Fibroblast of peridontal ligament (primary cell): Measurements from ENCODE around the gene PROC.

ENCODE experiments used
- DNase-seq: peaks from one replicate; pipeline ENCODE4 v3.0.0-alpha.2; 2010; ENCODE audit errors: extremely low read depth

PROC gene

DNA sequence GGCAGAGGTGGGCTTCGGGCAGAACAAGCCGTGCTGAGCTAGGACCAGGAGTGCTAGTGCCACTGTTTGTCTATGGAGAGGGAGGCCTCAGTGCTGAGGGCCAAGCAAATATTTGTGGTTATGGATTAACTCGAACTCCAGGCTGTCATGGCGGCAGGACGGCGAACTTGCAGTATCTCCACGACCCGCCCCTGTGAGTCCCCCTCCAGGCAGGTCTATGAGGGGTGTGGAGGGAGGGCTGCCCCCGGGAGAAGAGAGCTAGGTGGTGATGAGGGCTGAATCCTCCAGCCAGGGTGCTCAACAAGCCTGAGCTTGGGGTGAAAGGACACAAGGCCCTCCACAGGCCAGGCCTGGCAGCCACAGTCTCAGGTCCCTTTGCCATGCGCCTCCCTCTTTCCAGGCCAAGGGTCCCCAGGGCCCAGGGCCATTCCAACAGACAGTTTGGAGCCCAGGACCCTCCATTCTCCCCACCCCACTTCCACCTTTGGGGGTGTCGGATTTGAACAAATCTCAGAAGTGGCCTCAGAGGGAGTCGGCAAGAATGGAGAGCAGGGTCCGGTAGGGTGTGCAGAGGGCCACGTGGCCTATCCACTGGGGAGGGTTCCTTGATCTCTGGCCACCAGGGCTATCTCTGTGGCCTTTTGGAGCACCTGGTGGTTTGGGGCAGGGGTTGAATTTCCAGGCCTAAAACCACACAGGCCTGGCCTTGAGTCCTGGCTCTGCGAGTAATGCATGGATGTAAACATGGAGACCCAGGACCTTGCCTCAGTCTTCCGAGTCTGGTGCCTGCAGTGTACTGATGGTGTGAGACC, at the start of gene PROC:
TSS of gene PROC (plus strand) at position 128 of the 812 bp plus-strand sequence. CDS start 1,516 bp downstream, outside the sequence.
- no peak for DNase-seq

DNA sequence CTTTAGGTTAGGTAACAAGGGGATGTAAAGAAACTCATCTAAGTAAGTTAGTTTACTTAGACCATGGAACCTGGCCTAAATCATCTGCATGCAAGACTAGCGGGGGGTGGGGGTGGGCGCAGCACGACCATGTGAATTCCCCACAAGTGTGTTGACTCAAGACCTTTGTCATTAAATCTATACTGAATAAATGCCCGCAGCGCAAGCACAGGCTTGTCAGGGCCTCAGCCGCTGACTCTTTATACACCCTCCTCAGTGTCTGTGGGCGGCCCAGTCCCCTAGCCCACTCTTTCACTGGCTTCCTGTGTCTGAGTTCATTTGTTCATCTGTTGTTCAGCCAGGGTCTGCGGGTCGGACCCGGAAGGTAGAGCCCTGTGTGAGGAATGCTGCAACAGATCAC, 48.2 kb upstream of the PROC start:
- no peak for DNase-seq

DNA sequence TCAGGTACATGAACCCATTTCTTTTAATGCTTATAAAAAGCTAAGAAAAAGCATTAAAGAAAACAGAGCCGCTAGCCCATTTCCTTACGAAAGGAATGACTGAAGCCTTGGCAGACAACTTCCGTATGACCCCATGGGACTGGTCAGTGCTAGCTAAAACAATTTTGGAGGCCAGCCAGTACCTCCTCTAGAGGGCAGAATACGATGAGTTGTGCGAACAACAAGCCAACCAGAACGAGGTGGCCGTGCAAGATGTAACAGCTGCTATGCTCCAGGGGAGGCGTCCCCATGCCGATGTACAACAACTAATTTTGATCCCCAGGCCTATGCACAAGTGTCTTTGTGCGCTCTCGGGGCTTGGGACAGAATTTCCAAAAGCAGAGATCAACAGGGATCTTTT, 47.2 kb upstream of the PROC start:
- DNase-seq, result no peak

DNA sequence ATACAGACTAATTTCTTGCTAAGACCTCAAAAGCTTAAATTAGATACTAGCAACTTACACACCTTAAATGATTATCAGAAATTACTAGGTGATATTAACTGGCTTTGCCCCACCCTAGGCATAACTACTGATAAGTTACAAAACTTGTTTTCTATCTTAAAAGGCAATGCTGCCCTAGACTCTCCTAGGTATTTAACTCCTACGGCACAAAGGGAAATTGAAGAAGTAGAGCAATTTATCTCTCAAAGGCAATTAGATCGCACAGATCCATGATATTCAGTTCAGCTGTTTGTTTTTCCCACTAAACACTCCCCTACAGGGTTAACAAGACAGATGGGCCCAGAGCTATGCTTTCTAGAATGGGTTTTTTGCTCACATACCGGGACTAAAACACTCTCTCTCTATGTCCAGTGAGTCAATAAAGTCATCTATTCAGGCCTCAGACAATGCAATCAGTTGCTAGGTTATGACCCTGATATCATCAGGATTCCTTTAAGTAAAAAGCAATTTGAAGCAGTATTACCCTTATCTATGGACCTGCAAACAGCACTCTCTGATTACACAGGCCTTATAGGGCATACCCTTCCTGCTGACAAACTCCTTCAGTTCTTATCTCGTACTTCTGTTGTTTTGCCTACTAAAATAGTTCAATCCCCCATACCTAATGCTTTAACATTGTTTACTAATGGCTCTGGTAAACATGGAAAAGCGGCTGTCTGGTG, 44.7 kb upstream of the PROC start:
- DNase-seq, result no peak

DNA sequence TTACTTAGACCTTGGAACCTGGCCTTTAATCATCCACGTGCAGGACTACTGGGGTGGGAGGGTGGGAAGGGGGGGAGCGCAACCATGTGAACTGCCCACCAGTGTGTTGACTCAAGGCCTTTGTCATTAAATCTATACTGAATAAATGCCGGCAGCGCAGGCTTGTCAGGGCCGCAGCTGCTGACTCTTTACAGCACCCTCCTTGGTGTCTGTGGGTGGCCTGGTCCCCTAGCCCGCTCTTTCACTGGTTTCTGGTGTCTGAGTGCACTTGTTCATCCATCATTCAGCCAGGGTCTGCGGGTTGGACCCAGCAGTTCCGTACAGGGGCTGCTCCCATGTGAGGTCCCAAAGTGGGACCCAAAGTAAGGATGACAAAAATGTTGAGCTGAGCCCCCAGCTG, 42.0 kb upstream of the PROC start:
- DNase-seq, result no peak

DNA sequence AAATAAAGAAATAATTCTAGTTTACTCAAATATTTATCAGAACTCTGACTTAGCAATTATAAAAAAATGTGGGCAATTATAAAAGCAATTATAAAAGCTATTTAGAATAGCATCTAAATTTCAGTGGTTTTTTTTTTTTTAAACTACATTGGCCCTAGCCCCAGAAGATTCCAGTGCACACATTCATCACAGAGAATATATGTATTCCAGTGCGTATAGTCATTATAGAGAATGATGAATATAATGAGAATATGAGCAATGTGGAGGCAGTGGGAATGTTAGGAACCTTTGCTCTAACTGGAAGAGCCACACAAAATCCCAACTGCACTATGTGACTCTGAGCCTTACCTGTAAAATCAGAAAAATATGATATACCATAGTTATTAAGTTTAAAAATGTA, 41.0 kb upstream of the PROC start:
- no peak for DNase-seq

DNA sequence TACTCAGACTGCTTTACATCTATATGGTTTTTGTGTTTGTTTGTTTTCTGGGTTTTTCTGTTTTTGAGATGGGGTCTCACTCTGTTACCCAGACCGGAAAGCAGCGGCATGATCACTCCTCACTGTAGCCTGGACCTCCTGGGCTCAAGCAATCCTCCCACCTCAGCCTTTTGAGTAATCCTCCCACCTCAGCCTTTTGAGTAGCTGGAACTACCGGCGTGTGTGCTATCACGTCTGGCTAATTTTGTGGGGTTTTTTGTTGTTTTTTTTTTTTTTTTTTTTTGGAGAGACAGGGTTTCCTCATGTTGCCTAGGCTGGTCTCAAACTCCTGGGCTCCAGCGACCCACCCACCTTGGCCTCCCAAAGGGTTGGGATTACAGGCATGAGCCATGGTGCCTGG, 39.5 kb upstream of the PROC start:
- DNase-seq, result no peak

DNA sequence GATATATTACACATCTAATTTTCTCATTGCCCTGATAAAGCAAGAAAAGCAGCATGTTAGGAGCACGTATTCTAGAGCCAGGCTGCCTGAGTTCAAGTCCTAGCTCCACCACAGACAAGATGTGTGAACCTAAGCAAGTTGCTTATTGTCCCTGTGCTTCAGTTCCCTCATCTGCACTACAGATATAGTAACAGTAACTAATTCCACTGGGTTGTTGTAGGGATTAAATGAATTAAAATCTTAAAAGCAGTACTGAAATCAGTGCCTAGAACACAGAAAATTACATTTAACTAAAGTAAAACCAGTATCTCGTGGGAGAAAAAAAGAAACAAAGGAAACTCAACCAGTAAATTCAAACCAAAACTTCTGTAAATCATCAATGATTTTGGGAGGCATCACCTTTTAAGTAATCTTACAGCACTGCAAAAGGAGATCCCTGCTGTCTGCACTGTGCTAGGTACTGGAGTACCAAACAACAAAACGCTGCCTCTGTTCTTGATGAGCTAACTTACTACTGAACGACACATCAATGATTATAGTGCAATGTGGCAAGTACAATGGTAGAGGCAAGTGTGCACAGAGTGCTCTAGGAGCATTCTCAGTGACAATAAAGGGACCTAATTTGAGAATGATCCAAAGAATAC, 38.4 kb upstream of the PROC start:
- DNase-seq, result no peak

DNA sequence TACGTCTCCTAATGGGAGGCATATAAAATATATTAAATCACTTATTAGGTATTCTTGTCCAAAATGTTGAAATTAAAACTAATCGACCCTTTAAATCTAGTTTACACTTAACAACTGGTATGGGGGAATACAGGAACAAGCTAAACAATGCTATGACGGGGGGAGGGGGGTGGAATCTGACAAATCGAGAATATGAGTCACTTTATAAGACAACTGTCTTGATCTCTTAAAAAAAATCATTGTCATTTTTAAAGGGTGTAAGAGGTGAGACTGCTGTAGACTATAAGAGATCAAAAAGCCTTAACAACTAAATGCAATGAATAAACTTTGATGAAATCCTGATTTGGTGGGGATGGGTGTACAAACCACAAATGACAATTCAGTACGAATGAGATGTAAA, 36.5 kb upstream of the PROC start:
- DNase-seq, result no peak

DNA sequence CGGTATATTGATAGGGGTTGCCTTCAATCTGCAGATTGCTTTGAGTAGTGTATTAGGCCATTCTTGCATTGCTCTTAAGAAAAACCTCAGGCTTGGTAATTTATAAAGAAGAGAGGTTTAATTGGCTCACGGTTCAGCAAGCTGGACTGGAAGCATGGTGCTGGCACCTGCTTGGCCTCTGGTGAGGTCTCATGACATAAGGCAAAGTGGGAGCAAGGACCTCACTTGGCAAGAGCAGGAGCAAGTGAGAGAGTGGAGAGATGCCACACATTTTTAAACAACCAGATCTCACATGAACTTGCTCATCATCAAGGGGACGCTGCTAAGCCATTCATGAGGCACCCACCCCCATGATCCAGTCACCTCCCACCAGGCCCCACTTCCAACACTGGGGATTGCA, 35.4 kb upstream of the PROC start:
- no peak for DNase-seq

DNA sequence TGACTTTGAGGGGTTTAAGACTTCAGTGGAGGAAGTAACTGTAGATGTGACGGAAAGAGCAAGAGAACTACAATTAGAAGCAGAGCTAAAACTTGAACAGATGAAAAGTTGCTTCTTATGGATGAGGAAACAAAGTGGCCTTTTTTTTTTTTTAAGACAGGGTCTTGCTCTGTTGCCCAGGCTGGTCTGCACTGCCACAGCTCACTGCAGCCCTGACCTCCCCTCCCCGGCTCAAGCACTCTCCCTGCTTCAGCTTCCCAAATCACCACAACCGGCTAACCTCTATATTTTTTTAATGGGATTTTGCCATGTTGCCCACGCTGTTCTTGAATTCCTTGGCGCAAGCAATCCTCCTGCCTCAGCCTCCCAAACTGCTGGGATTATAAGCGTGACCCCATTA, 33.7 kb upstream of the PROC start:
- DNase-seq, result no peak

DNA sequence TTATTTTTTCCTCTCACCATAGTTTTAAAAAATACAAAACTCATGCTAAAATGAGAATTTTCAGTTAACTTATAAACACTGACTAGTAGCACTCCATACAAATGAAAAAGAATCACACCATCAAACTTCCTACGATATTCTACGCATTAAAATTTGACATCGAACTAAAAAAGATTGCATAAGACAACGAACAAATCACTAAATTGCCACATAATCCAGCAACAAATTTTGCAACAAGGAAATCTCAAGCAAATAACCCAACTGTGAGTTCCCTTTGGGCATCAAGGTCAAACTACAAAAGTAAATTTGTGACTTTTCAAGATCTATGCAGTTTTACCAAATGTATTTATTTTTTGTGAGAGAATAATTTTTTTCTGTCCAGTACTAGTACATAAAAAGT, 32.0 kb upstream of the PROC start:
- peak; percentile 48 for DNase-seq

DNA sequence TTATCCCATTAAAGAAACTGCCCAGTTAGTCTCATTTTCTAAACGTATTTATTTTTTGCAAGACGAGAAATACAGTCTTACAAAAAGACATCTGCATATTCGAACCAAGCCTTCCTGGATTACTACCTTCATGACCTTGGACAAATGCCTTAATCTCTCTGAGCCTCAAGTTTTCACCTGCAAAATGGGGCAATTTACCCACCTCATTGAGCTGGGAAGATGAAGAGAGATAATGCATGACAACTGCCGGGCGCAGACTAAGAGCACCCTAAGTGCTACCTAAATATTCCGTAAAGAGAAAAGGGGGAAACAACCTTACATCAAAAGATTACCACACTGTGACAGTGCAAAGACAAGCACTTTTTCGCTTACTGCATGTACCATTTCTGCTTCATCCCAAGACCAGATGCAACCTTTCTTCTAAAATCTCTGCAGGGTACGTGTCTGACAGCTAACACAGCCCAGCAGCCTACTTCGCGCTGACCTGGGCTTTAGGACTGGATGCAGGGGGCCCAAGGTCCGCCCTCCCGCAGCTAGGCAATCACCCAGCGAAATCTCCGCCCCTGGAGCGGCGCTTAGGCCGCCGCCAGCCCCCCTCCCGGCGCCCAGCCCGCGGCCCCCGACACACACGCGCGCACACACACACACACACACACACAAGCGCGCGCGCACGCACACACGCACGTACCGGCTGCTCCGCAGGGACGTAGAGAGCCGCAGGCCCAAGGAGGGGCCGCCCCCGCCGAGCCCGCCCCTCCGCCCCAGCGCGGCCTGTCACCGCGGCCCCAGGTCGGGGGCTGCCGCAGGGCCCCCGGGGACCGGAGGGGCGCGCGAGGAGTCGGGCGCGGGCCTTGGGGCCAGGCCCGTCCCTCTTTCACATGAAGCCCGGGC, 31.2 kb upstream of the PROC start:
- DNase-seq, result peak; percentile 80

DNA sequence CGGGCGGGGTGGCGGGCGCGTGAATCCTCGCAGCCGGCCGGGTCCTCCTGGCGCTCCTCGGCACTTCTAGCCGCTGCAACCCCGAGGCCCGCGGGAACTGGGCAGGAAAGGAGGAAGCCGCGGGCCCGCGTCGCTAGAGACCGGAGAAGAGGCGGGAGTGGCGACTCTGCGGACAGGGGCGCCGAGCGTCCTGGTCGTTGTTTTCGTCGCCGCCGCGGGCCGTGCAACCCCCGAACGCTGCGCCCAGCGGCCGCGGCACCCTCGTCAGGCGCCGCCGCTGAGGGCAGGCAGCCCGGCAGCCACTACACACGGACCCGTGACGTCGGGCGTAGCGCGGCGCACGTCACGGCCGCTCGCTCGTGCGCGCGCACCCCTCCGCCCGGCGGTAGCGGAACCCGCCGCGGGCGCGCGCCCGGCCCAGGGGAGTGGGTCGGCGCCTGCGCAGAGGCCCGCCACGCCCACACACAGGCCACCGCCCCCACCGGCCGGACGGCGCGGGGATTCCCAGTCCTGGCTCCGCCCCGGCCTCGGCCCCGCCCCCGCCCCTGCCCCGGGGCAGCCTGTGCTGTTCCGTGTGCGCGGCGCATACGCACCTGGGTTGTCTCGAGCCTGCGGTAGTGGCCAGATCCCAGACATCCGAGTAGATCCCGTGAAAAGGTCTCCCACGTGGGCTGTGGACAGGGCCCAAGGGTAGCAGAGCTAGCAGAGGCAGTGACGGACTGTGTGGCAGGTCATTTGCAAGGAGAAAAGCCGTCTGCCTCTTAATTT, 30.4 kb upstream of the PROC start, which contains the start of gene MAP3K2:
TSS of gene MAP3K2 (minus strand) at position 321 of the 768 bp plus-strand sequence. CDS start 44,846 bp downstream, outside the sequence.
- peak; percentile 82 for DNase-seq

DNA sequence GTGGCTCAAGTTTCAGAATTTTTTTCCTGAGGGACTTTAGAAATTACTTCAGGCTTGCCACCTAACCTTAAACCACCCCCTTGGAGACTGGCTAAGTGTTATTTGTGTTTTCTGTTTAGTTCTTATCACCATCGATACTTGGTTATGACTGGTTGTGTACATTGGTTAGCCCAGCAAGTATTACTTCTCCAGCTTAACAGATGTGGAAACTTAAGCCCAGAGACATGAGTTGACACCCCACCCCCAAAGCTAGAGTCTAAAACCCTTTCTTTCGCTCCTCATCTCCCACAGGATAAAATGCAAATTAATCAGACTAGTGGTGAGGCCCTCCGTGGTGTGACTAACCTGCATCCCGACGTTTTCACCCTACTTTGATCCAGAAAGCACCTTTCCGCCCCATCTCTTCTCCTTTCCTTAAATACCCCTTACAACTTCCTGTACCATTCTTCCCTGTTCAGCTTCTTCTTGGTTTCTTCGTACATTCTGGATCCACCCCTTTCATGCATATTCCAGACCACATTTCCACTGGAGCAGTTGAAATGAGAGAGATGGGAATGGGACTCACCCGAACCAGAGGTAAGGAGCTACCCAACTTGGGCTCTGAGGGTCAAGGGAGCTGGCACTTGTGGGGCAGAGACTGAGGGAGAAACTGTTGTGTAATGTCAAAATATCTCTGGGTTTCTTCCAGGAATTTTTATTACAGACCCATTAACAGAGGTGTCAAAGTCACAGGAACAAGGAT, 29.6 kb upstream of the PROC start:
- peak; percentile 66 for DNase-seq

DNA sequence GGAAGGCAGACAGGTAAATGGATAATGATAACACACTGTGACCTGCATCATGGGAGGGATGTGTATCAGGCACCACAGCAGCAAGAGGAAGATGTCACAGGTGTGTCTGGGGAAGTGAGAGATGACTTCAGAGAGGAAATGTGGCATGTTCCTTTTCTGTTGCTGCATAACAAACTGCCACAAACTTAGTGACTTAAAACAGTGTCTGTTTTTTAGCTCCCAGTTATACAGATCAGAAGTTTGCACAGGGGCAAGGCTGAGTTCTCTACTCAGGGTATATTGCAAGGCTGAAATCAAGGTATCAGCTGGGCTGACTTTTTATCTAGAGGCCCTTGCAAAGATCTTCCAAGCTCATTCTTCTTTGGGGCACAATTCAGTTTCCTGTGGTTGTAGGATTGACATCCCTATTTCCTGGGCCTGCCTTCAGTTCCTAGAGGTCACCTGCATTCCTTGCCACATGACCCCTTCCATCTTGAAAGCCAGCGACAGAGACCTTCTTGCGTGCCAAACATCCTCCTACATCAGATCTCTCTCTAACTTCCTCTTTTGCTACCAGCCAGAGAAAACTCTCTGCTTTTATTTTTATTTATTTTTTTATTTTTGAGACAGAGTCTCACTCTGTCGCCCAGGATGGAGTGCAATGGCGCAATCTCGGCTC, 28.3 kb upstream of the PROC start:
- no peak for DNase-seq

DNA sequence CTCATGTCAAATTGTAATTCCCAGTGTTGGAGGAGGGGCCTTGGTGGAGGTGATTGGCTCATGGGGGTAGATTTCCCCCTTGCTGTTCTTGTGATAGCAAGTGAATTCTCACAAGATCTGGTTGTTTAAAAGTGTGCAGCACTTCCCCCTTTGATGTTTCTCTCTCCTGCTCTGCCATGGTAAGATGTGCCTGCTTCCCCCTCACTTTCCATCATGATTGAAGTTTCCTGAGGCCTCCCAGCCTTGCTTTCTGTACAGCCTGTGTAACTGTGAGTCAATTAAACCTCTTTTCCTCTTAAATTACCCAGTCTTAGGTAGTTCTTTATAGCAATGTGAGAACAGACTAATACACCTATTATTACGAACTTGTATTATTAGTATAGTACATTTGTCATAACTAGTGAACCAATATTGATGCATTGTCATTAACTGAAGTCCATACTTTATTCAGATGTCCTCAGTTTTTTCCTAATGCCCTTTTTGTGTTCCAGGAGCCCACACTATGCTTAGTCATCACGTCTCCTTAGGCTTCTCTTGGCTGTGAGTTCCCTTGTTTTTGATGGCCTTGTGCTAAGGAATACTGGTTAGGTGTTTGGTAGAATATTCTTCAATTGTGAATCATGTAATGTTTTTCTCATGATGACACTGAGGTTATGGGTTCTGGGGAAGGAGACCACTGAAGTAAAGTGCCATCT, 25.9 kb upstream of the PROC start:
- no peak for DNase-seq

DNA sequence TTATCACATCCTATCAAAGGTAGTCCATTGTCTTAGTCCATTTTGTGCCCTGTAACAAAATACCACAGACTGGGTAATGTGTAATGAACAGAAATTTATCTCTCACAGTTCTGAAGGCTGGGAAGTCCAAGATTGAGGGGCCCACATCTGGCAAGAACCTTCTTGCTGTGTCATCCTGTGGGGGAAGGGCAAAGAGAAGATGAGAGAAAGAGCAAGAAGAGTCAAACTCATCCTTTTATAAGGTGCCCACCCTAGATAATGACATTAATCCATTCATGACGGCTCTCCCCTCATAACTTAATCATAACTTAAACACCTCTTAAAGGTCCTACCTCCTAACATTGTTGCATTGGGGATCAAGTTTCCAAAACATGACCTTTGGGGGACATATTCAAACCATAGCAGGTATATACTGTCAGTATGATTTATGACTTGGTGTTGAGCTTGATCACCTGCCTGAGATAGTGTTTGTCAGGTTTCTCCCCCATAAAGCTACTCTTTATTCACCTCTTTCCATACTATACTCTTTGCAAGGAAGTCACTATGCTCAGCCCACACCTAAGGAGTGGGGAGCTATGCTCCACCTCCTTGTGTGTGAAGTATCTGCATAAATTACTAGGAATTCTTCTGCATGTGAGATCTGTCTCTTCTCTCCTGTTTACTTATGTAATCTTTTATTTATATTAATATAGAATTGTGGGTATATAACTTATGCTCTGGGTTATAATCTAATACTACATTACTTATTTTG, 25.2 kb upstream of the PROC start:
- DNase-seq, result no peak
